HL-60 (cell line): ENCODE measurements around the gene ZBTB44.

ENCODE experiments used
- DNase-seq, 2 experiments: peaks; one replicate each; pipeline ENCODE4 v3.0.0-alpha.2; 2010 to 2020; ENCODE audit warnings: low read depth in 1 of 2, low spot score in 1 of 2
- H3K27ac ChIP-seq: fragments of 250-450 bp; sonication (Bioruptor Pico); replicated peaks from 2 replicates; pipeline ENCODE4 v1.5.1; 2020; ENCODE audit warnings: mild to moderate bottlenecking, moderate library complexity
- H3K27me3 ChIP-seq: fragments of 250-450 bp; sonication (Bioruptor Pico); 2 replicates; pipeline ENCODE4 v1.5.1; 2021; ENCODE audit warnings: mild to moderate bottlenecking, moderate library complexity; ENCODE audit not compliant: insufficient read depth, poor library complexity, severe bottlenecking
- H3K4me3 ChIP-seq: replicated peaks from 2 replicates; pipeline ENCODE4 v1.5.1; 2011; ENCODE audit warnings: mild to moderate bottlenecking, control low read depth, low read length; ENCODE audit not compliant: insufficient read depth
- CTCF ChIP-seq: IDR thresholded peaks from one replicate; pipeline ENCODE4 v1.5.1; 2011; ENCODE audit warnings: low read length, control low read depth, inconsistent platforms; ENCODE audit not compliant: insufficient read depth
- GABPA ChIP-seq: IDR thresholded peaks from 2 replicates; pipeline ENCODE4 v1.6.1; 2012; ENCODE audit warnings: low read depth
- POLR2AphosphoS5 ChIP-seq: IDR thresholded peaks from 2 replicates; pipeline ENCODE4 v1.6.1; 2012; ENCODE audit warnings: low read depth
- REST ChIP-seq: IDR thresholded peaks from 2 replicates; pipeline ENCODE4 v1.6.1; 2012; ENCODE audit warnings: low read depth; ENCODE audit not compliant: insufficient replicate concordance
- SPI1 ChIP-seq: IDR thresholded peaks from 2 replicates; pipeline ENCODE4 v1.6.1; 2012; ENCODE audit warnings: low read depth, mild to moderate bottlenecking, borderline replicate concordance

Gene ZBTB44

DNA sequence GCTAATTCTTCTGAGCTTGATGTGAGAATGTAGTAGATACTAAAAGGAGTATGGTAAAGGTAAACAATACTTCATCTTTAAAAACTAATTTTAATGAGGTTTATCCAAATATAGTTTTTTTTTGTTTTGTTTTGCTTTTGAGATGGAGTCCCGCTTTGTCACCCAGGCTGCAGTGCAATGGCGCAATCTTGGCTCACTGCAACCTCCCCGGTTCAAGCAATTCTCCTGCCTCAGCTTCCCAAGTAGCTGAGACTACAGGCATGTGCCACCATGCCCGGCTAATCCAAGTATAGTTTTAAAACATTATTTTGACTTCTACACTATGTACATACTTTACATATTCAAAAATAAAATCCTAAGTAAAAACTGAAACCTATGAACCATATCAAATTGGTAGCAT, 4.1 kb downstream of the ZBTB44 start:
- H3K4me3 ChIP-seq: no peak overlapping the region
- DNase-seq: peak in 1 of 2 experiments; percentile 42
- H3K27ac ChIP-seq: peak overlapping the region; percentile 37
- TF ChIP-seq POLR2AphosphoS5 (no peak), GABPA (no peak), CTCF (no peak), REST (no peak), SPI1 (no peak)
- H3K27me3 ChIP-seq: no peaks in the 10 kb centered on the region

DNA sequence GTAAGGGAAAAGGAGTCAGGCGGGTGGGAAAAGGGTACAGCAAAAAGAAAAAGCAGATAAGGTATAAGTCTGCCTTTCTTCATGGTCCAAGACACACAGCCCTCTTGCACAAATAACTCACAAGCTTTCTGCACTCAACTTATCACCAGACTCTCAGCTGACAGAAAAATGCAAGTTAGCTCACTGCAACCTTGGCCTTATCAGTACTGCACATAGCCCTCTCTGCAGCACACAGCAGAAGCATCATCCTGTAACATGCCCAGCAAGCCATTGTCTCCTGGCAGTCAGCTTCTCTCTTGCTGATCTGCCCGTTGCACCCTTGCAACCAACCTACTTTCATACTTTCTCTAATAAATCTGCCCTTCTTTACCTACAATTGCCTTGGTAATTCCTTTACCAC, 5.8 kb downstream of the ZBTB44 start:
- H3K27ac ChIP-seq: no peak overlapping the region; the same call in 1 of the 2 replicates
- no peak for DNase-seq
- no peaks in the 10 kb centered on the region for H3K27me3 ChIP-seq
- no peak for TF ChIP-seq CTCF
- no peak for TF ChIP-seq SPI1
- no peak for TF ChIP-seq GABPA
- no peak for TF ChIP-seq POLR2AphosphoS5
- TF ChIP-seq REST: no peak
- no peak overlapping the region for H3K4me3 ChIP-seq

GRCh38 chr11:130308059-130308458, 6.7 kb downstream of the ZBTB44 start:
- TF ChIP-seq CTCF: no peak
- no peak for TF ChIP-seq REST
- no peak for TF ChIP-seq SPI1
- no peak for TF ChIP-seq POLR2AphosphoS5
- no peak for TF ChIP-seq GABPA
- Histone ChIP-seq H3K27ac (peak overlapping the region; percentile 13), H3K4me3 (no peak overlapping the region), H3K27me3 (no peaks in the 10 kb centered on the region)
- peak in 1 of 2 experiments; percentile 65 for DNase-seq
